A549 (cell line): ENCODE measurements around the gene FKBP1A. TPM values are rescaled to one million over a fixed set of nuclear protein-coding genes. Genes with fewer than 3 reads are reported as not detected.

Source experiments
- ATAC-seq, 2 experiments: fragments of 200-7000 bp in 1 of 2; fragments of >200 bp in 1 of 2; cut with Nextera tagmentation in 1 of 2; cut with Tn5 transposase in 1 of 2; 3 replicates each; pipeline versions ENCODE4 v1.8.0 to v1.9.1; 2018 to 2020; ENCODE audit warnings: mild to moderate bottlenecking in 1 of 2, moderate library complexity in 1 of 2
- CTCF ChIA-PET: fragments of 300-600 bp; sonication (Branson Sonifier 250); formaldehyde crosslinking; extraction: SDS; loops from one replicate; lab custom pipeline; 2021; ENCODE audit warnings: antibody characterized with exemption, inconsistent platforms; lab: Yijun Ruan, JAX
- POLR2A ChIA-PET: fragments of 350-600 bp; formaldehyde crosslinking; extraction: SDS; loops from one replicate; lab custom pipeline; 2021; ENCODE audit warnings: antibody characterized with exemption, inconsistent platforms; lab: Yijun Ruan, JAX
- DNase-seq, 2 experiments: peaks; one replicate each; pipeline versions ENCODE4 v3.0.0 to v3.0.0-alpha.2; 2011 to 2016; ENCODE audit warnings: low read depth in 1 of 2, low spot score in 1 of 2
- FAIRE-seq: peaks from 2 replicates; lab custom pipeline; 2011; peaks lifted over from hg19 to GRCh38; lab: Jason Lieb, UNC
- H3K27ac ChIP-seq, 2 experiments: fragments of >200 bp; sonication (Bioruptor Twin); formaldehyde crosslinking; 3 replicates each; pipeline ENCODE4 v1.5.1; 2016 to 2017
- H3K4me1 ChIP-seq: fragments of >200 bp; sonication (Bioruptor Twin); formaldehyde crosslinking; 3 replicates; pipeline ENCODE4 v1.6.1; 2016
- H3K4me2 ChIP-seq: fragments of >200 bp; sonication (Bioruptor Twin); formaldehyde crosslinking; 3 replicates; pipeline ENCODE4 v1.6.1; 2016
- H3K4me3 ChIP-seq: fragments of >200 bp; sonication (Bioruptor Twin); formaldehyde crosslinking; 3 replicates; pipeline ENCODE4 v1.5.1; 2016
- H3K9me3 ChIP-seq: fragments of >200 bp; sonication (Bioruptor Twin); formaldehyde crosslinking; 3 replicates; pipeline ENCODE4 v1.6.1; 2016
- FOSL2 ChIP-seq, 2 experiments: fragments of 450-650 bp in 1 of 2; fragments of >200 bp in 1 of 2; sonication (Bioruptor Twin) in 1 of 2; formaldehyde crosslinking; IDR thresholded peaks; 2 replicates each; pipeline versions ENCODE4 v1.5.0 to v1.6.1; 2016 to 2020; ENCODE audit warnings: mild to moderate bottlenecking in 1 of 2, moderate library complexity in 1 of 2
- FOXS1 ChIP-seq: fragments of 250-450 bp; sonication (Bioruptor Pico); IDR thresholded peaks from 2 replicates; pipeline ENCODE4 v1.5.0; 2020; ENCODE audit warnings: mild to moderate bottlenecking, moderate library complexity
- HDAC2 ChIP-seq: fragments of 200-600 bp; sonication (generic); IDR thresholded peaks from 2 replicates; pipeline ENCODE4 v1.6.1; 2016
- HOXA7 ChIP-seq: fragments of 250-450 bp; sonication (Bioruptor Pico); IDR thresholded peaks from 2 replicates; pipeline ENCODE4 v1.5.0; 2020; ENCODE audit warnings: mild to moderate bottlenecking, moderate library complexity
- HOXB13 ChIP-seq: fragments of 250-450 bp; sonication (Bioruptor Pico); IDR thresholded peaks from 2 replicates; pipeline ENCODE4 v1.5.0; 2020; ENCODE audit warnings: low read depth, mild to moderate bottlenecking, moderate library complexity
- HOXB5 ChIP-seq: fragments of 250-450 bp; sonication (Bioruptor Pico); IDR thresholded peaks from 2 replicates; pipeline ENCODE4 v1.5.0; 2020; ENCODE audit warnings: mild to moderate bottlenecking, moderate library complexity
- JUN ChIP-seq, 2 experiments: fragments of >200 bp; sonication (Bioruptor Twin); formaldehyde crosslinking; IDR thresholded peaks; 2 replicates in 1 of 2; 3 replicates in 1 of 2; pipeline ENCODE4 v1.6.1; 2016 to 2017
- KDM1A ChIP-seq: fragments of 200-600 bp; sonication (generic); IDR thresholded peaks from 2 replicates; pipeline ENCODE4 v1.6.1; 2016; ENCODE audit warnings: low read depth, mild to moderate bottlenecking
- KDM5A ChIP-seq: fragments of 200-600 bp; sonication (generic); IDR thresholded peaks from 2 replicates; pipeline ENCODE4 v1.6.1; 2016; ENCODE audit warnings: antibody characterized with exemption, mild to moderate bottlenecking
- MAFK ChIP-seq: fragments of 450-650 bp; IDR thresholded peaks from 2 replicates; pipeline ENCODE4 v1.6.1; 2014; ENCODE audit not compliant: partially characterized antibody
- PHF8 ChIP-seq: fragments of 200-600 bp; sonication (generic); IDR thresholded peaks from 2 replicates; pipeline ENCODE4 v1.6.1; 2016; ENCODE audit warnings: low read depth, mild to moderate bottlenecking, antibody characterized with exemption, moderate library complexity, borderline replicate concordance
- POLR2AphosphoS2 ChIP-seq: conservative IDR thresholded peaks from 2 replicates; pipeline ENCODE4 v1.6.1; 2012; ENCODE audit warnings: low read length, improper control_type of control experiment, inconsistent platforms
- RAD21 ChIP-seq, 2 experiments: fragments of >200 bp in 1 of 2; sonication (Bioruptor Twin) in 1 of 2; formaldehyde crosslinking in 1 of 2; IDR thresholded peaks in 1 of 2; conservative IDR thresholded peaks in 1 of 2; 2 replicates in 1 of 2; 3 replicates in 1 of 2; pipeline ENCODE4 v1.6.1; 2012 to 2018; ENCODE audit warnings: inconsistent platforms in 1 of 2
- RARB ChIP-seq: fragments of 250-450 bp; sonication (Bioruptor Pico); IDR thresholded peaks from 2 replicates; pipeline ENCODE4 v1.8.0; 2021; ENCODE audit warnings: mild to moderate bottlenecking, moderate library complexity
- REST ChIP-seq: fragments of 200-600 bp; sonication (generic); IDR thresholded peaks from 2 replicates; pipeline ENCODE4 v1.6.1; 2016; ENCODE audit warnings: antibody characterized with exemption, mild to moderate bottlenecking, moderate library complexity
- SMC3 ChIP-seq: fragments of >200 bp; sonication (Bioruptor Twin); formaldehyde crosslinking; IDR thresholded peaks from 3 replicates; pipeline ENCODE4 v1.6.1; 2018; ENCODE audit warnings: inconsistent platforms
- TP53 ChIP-seq: fragments of 250-450 bp; sonication (Bioruptor Pico); IDR thresholded peaks from 2 replicates; pipeline ENCODE4 v1.5.0; 2021; ENCODE audit warnings: mild to moderate bottlenecking, moderate library complexity
- ZFP36 ChIP-seq: fragments of 450-650 bp; IDR thresholded peaks from 2 replicates; pipeline ENCODE4 v1.6.1; 2014; ENCODE audit warnings: borderline replicate concordance; ENCODE audit not compliant: partially characterized antibody
- ZSCAN20 ChIP-seq: fragments of 250-450 bp; sonication (Bioruptor Pico); IDR thresholded peaks from 2 replicates; pipeline ENCODE4 v1.8.0; 2022; ENCODE audit warnings: mild to moderate bottlenecking, moderate library complexity
- WGBS: methylation state at CpG from one replicate; pipeline ENCODE4 v1.1.6; 2017; ENCODE audit errors: missing lambda C conversion rate; 5-methylcytosine and 5-hydroxymethylcytosine counted together
- polyA plus RNA-seq, 4 experiments: library from polyadenylated mRNA; depleted of rRNA in 3 of 4; stranded (reverse); fragments of >200 nt; fragmentation: RNase III in 1 of 4; extraction: RNeasy Plus Mini Kit Qiagen cat#74134 plus additional on column Dnase treatment in 1 of 4; gene quantifications; 2 replicates in 3 of 4; 3 replicates in 1 of 4; pipeline ENCODE4 v1.2.3, GENCODE V29; 2011 to 2017
- TF ChIP-seq, protein P1 (sequence below): fragments of >200 bp; sonication (Bioruptor Twin); formaldehyde crosslinking; IDR thresholded peaks from 3 replicates; pipeline ENCODE4 v1.5.1; 2016

Gene FKBP1A
- polyA plus RNA-seq, 2 of the 4 experiments (the other 2 are of a cell fraction) = 385 to 535 TPM

DNA sequence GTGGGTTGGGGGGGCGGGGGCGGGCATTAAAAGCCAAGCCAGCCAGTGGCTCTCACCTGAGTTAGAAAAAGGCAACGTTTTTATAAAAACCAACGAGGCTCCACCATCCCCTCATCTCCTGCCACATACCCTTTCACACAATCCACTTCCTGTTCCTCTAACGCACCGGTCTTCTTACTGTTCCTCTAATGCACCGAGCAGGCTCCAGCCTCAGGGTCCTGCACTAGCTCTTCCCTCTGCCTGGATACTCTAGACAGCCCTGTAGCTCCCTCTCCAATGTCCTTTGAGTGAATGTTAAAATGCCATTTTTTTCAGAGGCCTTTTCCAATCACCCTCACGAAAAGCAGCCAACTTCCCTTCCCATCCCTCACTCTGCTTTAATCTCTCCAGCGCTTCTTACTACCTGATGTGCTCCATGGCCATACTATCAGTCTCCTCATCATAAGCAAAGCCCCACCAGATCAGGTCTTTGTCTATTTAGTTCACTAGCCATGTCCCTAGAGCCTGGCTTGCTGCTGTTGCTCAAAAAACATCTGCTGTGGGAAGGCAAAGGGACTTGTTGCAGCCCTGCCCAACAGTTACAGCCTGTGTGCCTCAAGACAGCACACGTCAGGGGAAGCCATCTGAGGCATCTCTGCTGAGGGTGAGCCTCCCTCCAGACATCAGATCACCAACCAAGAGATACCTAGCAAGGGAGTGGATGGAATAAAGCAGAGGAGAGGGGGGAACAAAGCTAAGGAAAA lies 3.9 kb downstream of the FKBP1A start:
- no peak for TF ChIP-seq FOXS1 (CRISPR knock-in tag)
- no peak for TF ChIP-seq HDAC2
- TF ChIP-seq ZSCAN20 (CRISPR knock-in tag) = no peak
- ATAC-seq (no peak), FAIRE-seq (no peak), DNase-seq (no peak)
- Histone ChIP-seq H3K4me2 (no peak overlapping the region), H3K9me3 (no peaks in the 10 kb centered on the region), H3K4me1 (peaks cover 34% of the 10 kb centered on the region; the same call in 2 of the 3 replicates), H3K27ac (no peak overlapping the region), H3K4me3 (no peak overlapping the region)
- POLR2A ChIA-PET = no interaction called here
- 90% methylated on average over 10 of the region's 10 CpGs for WGBS
- CTCF ChIA-PET = interaction anchor here (1.0 to 1.1 kb wide), 2 partner anchors 47 to 51 kb away, joined by 3 read pairs; no protein-coding TSS in a partner anchor

DNA sequence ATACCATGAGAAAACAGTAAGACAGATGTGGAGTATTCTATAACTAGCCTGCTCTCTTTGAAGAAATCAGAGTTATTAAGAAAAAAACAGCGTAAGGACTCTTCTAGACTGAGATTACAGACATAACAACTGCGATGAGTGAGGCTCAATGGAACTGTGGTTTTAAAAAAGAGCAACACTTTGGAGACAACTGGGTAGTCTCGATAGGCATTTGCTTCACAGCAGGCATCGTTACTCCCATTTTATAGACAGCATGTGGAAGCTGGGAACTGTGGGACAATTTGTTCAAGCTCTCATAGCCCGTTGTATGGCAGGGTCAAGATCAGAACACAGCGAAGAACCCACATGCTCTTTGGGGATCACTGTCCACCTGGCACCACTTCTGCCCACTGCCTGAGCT lies 4.6 kb downstream of the FKBP1A start:
- ChIA-PET POLR2A (no interaction called here), CTCF (interaction anchor here (0.7 to 1.2 kb wide), 3 partner anchors 9 to 48 kb away, joined by 3 read pairs; no protein-coding TSS in a partner anchor)
- peaks cover 31% of the 10 kb centered on the region; the same call in 2 of the 3 replicates for H3K4me1 ChIP-seq
- no peak overlapping the region for H3K4me3 ChIP-seq
- WGBS = 77% methylated on average over 6 of the region's 6 CpGs
- DNase-seq (no peak), ATAC-seq (no peak), FAIRE-seq (no peak)
- no peak overlapping the region for H3K27ac ChIP-seq
- H3K4me2 ChIP-seq = no peak overlapping the region
- no peak for TF ChIP-seq MAFK
- TF ChIP-seq JUN (IDR thresholded peaks at IDR 0.05) = no peak
- no peak for TF ChIP-seq TP53 (CRISPR knock-in tag)
- TF ChIP-seq, all 56 proteins: peak for 0
- no peaks in the 10 kb centered on the region for H3K9me3 ChIP-seq

DNA sequence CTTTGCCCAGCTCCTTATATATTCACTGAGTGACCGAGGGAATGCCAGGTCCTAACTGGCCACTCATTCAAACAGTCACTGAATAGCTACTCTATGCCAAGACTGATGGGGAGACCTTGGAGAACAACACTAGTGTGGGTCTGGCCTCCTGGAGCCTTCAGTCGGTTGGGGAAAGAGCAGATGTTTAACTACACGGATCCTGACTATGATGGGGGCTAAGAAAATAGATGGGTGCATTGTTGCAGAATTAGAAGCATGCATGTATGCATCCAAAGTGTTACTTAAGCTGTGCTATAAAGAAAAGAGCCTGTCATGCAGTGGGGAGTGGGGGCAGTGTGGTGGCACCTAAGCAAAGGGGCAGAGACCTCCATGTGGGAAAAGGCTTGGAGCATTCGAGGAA lies 6.5 kb downstream of the FKBP1A start:
- DNase-seq (no peak), FAIRE-seq (no peak), ATAC-seq (no peak)
- CTCF ChIA-PET = interaction anchor here (0.9 to 2.1 kb wide), 3 partner anchors 11 to 81 kb away, joined by 3 to 6 read pairs (median 3); no protein-coding TSS in a partner anchor
- 88% methylated on average over 4 of the region's 4 CpGs for WGBS
- Histone ChIP-seq H3K9me3 (no peaks in the 10 kb centered on the region), H3K4me3 (no peak overlapping the region), H3K4me1 (peaks cover 36% of the 10 kb centered on the region; the same call in 2 of the 3 replicates), H3K27ac (no peak overlapping the region), H3K4me2 (no peak overlapping the region)
- TF ChIP-seq SMC3 = no peak
- POLR2A ChIA-PET = no interaction called here

GRCh38 chr20:1383623-1384404 lies 9.0 kb downstream of the FKBP1A start:
- DNase-seq (no peak), FAIRE-seq (no peak), ATAC-seq (no peak)
- CTCF ChIA-PET = interaction anchor here (1.1 to 4.2 kb wide), 5 partner anchors 9 to 120 kb away, joined by 3 to 16 read pairs (median 5); no protein-coding TSS in a partner anchor
- POLR2A ChIA-PET = no interaction called here
- Histone ChIP-seq H3K9me3 (no peaks in the 10 kb centered on the region), H3K27ac (no peak overlapping the region), H3K4me3 (no peak overlapping the region), H3K4me1 (peaks cover 18% of the 10 kb centered on the region; the same call in 2 of the 3 replicates), H3K4me2 (no peak overlapping the region)
- WGBS = 85% methylated on average over 5 of the region's 5 CpGs
- TF ChIP-seq HOXB13 (CRISPR knock-in tag) (no peak), HOXB5 (CRISPR knock-in tag) (no peak), ZFP36 (no peak), FOSL2 (IDR thresholded peaks at IDR 0.05) (no peak), FOSL2 (CRISPR knock-in tag; IDR thresholded peaks at IDR 0.05) (no peak), RARB (CRISPR knock-in tag) (no peak), HOXA7 (no peak), KDM5A (no peak), RAD21 (conservative IDR thresholded peaks at IDR 0.05 in 1 of 2, IDR thresholded peaks at IDR 0.05 in 1 of 2) (no peak), POLR2AphosphoS2 (no peak), PHF8 (no peak), REST (no peak), ZSCAN20 (CRISPR knock-in tag) (no peak), KDM1A (no peak)
- TF ChIP-seq, protein P1, sequence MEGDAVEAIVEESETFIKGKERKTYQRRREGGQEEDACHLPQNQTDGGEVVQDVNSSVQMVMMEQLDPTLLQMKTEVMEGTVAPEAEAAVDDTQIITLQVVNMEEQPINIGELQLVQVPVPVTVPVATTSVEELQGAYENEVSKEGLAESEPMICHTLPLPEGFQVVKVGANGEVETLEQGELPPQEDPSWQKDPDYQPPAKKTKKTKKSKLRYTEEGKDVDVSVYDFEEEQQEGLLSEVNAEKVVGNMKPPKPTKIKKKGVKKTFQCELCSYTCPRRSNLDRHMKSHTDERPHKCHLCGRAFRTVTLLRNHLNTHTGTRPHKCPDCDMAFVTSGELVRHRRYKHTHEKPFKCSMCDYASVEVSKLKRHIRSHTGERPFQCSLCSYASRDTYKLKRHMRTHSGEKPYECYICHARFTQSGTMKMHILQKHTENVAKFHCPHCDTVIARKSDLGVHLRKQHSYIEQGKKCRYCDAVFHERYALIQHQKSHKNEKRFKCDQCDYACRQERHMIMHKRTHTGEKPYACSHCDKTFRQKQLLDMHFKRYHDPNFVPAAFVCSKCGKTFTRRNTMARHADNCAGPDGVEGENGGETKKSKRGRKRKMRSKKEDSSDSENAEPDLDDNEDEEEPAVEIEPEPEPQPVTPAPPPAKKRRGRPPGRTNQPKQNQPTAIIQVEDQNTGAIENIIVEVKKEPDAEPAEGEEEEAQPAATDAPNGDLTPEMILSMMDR = no peak
